Stimulated activated CD8-positive, alpha-beta memory T cell treated with anti-CD3 and anti-CD28 coated beads, Interleukin-4, amount 100 ng/mL, for 1 hour (primary cell): ENCODE data around the gene ARSG.
"Not testable (repeated sequence)": the region's sequence is repeated elsewhere in the genome, so short reads cannot be mapped to it uniquely, and the experiment has no call there.

Source experiments
- DNase-seq, 2 donors: peaks; one replicate each; pipeline ENCODE4 v3.0.0-alpha.2; 2020; ENCODE audit warnings: low read depth in 2 of 2, low spot score in 1 of 2

ARSG gene

DNA sequence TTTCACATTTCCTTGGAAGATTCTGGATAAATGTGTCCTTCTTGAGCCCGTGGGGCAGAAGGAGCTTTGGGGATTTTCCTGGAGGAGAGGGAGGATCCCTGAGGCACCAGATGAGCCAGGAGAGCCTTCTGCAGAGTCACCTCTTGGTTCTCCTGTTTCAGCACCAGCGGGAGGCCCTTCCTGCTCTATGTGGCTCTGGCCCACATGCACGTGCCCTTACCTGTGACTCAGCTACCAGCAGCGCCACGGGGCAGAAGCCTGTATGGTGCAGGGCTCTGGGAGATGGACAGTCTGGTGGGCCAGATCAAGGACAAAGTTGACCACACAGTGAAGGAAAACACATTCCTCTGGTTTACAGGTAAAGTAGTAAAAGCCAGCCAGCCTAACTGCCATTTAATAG, 77.1 kb downstream of the ARSG start:
- DNase-seq: no peak

DNA sequence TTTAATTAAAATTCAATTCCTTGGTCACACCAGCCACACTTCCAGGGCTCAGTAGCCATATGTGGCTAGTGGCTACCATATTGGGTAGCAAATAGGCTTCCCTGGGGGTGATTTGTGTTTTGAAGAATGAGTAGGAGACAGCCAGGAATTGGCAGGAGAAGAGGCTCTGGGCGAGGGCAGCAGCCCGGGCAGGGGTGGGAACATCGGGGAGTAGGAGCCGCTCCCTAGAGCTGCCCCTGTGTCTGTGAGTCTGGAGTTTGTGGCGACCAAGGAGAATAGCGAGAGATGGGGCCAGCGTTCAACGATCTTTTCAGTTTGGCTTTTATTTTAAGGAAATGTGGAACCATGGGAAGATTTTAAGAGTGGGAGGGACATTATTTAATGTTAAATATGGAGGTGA, 84.3 kb downstream of the ARSG start:
- no peak for DNase-seq

- not testable (repeated sequence) for DNase-seq
Measured at GRCh38 chr17:68376178-68376577, 84.9 kb downstream of the ARSG start.

DNA sequence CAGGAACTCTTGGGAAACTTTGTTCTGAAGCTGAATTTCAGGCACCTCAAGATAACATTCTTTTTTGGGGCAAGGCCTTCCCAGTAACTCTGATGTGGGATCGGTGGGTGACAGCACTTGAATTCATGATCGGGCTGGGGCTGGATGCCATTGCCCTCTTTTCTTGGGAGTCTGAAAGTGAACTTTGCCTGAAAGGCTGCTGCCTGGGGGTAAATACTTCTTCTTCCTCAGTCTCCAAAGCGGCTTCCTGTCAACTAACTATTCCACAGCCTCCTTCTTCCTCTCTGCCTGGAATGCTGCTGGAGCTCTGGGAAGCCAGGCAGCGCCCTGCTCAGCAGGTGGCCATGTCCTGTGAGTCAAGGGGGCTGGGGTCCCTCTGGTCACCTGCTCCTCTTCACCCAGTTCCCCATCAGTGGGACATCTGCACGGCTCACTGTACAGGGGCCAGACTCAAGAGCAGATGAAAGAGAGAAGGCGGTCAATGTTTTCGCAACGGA, 86.5 kb downstream of the ARSG start:
- no peak for DNase-seq

- DNase-seq: no peak
Measured at GRCh38 chr17:68378268-68379176, 87.2 kb downstream of the ARSG start.

DNA sequence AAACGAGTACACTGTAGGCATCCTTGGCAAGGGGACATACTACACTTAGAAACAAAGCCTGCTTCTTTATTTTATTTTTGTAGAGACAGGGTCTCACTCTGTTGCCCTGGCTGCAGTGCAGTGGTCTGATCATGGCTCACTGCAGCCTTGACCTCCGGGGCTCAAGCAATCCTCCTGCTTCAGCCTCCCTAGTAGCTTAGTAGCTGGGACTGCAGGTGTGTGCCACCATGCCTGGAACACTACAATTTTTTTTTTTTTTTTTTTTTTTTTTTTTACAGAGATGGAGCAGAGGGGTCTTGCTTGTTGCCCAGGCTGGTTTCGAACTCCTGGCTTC, 87.8 kb downstream of the ARSG start:
- DNase-seq: no peak

DNA sequence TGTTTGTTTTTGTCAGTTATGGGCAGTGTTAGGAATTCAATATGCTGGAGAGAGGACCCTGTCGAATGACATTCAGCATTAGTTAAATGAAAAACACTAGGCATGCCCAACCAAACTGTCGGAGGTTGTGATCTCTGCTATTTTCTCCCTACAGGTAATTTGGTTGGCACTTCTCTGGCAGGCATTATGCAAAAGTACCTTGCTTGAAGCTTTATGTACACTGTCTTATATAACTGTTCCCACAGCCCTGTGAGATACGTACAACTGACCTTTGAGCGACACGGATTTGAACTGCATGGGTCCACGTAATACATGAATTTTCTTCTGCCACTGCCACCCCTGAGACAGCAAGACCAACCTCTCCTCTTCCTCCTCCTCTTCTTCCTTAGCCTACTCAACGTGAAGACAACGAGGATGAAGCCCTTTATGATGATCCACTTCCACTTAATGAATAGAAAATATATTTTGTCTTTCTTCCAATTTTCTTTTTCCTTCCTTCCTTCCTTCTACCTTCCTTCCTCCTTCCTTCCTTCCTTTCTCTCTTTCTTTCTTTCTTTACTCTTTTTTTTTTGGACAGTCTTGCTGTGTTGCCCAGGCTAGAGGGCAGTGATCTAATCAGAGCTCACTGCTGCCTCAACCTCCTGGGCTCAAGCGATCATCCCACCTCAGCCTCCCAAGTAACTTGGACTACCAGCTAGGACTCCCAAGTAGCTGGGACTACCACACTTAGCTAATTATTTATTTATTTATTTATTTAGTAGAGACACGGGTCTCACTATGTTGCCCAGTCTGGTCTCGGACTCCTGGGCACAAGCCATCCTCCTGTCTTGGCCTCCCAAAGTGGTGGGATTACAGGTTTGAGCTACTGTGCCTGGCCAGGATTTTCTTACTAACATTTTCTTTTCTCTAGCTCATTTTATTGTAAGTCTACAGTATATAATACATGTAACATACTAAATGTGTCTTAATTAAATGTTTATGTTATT, 88.7 kb downstream of the ARSG start:
- DNase-seq: no peak

GRCh38 chr17:68381076-68381900, 90.0 kb downstream of the ARSG start:
- no peak for DNase-seq

GRCh38 chr17:68382582-68383085, 91.3 kb downstream of the ARSG start:
- no peak for DNase-seq

DNA sequence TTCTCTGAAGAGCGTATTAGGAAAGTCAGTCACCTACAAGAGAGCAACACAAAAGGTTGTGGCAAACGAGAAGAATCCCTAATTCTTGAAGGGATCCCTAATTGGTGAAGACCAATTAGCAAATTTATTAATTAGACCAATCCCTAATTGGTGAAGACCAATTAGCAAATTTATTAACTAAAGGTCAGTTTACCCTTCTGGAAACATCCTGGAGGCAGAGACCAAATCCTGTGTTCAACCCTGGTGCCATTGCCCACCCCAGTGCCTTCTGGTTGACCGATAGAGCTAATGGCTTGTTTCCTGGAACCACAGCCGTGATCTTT, 91.8 kb downstream of the ARSG start:
- no peak for DNase-seq

DNA sequence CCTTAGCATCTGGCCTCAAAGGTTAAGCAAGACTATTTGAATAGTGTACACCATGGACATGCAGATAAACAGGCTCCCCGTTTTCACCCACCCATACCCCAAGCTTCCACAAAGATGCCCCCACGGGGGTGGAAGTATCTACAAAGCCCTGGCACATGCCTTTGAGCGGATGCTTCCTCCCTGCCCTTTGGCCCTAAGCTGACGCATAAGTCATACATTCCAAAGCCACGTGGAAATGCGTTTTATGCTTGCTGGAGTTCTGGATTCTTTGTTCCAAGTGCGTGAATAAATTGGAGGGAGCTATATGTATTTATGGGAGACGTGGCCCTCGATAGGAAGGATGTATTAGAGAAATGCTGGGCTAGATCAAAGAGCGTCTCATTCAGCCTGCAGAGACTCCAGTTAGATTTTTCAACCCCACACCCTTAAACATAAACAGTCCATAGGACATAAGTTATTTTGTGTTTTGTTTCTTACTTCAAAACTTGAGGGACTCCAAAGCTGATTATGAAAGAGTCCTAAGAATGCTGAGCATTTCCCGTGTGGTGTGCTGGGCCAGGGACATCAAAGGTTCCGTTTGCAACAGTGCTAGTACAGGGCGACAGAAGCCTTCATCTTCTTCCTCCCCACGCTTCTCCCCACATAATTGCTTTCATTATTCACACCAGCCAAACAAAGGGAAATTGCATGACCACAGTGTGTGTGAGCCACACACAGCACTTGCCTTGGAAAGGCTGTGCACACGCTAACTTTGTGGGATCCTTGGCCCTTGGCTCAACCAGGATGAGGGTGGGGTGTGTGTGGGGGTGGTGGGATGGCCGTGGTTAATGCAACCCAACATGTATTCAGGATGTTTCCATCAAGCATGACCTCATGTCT, 92.4 kb downstream of the ARSG start:
- DNase-seq: no peak

DNA sequence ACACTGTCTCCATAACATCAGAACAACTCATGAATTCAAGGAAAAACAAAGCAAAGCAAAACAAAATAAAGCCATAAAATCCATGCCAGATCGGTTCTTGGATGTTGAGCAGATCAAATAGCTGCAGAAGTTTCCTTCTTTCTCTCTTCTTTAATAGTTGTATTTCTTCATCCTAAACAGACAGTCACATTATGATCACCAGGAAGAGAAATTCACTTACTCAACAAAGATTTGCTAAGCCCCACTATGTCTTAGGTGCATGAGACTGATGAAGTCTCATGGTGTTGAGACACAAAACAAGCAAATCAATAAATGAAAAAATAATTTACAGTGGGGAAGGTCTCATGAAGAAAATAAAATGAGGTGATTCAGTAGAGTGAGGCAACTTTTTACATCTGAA, 93.2 kb downstream of the ARSG start:
- DNase-seq: no peak

GRCh38 chr17:68384941-68385340, 93.6 kb downstream of the ARSG start:
- no peak for DNase-seq

DNA sequence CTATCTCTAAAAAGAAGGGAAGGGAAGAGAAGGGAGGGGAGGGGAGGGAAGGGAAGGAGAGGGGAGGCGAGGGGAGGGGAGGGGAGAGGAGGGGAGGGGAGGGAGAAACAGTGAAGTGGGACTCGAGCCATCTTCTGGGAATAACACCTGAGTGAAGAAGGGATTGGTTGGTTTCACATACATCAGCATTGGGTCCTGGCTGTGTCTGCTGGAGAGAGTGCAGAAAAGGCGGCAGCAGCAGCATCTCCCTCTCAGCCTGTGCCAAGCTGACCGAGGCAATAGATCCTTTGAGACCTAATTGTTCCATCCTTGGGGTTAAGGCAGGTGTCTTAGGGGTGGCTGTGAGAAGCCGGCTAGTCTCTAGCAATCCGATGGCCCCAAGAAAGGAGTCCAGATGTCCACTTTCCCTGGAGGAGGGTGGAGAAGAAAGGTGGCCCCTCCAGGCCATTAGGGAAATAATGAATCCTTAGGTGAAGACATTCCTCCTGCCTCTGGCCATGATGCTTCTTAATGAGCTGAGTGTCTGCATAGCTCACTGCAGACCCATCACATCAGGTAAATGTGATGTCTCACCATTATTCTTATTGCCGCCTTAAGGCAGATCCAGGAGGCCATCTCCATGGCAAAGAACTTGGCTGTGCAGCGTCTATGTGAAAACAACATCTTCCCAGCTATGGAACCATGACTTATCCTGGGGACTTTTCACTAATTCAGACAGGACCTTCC, 94.4 kb downstream of the ARSG start:
- DNase-seq: no peak

DNA sequence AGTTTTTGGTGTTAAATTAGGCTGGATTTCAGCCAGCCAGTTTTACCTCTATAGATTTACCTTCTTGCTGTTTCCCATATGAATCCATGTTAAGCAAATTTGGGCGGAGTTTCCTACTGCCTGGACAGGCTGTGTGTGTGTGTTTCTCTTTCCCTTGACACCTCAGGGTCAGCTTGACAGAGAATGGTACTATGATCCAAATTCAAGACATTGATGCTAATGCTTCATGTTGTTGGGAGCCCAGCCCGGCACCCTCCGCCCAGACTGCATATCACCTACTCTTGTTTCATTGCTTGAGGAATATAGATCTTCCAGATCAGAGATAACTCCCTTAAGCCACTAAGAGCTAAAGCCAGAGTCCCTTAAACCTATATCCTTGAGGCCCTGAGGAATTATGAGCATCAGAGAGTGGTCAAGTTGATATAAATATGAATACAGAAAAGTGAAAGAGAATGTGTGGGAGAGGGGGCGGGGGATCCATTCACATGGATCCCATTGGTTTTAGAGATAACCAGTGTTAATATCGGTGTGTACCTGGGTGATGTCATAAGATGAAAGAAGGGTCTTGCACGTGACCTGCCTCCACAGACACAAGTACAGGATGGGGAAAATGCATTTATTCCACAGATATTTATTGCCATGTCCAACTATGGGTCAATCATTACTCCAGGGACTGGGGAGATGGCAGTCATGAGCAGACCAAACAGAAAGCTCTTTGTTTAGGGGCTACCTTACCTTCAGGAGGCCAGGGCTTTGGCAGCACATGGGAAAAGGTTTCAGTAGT, 96.3 kb downstream of the ARSG start:
- DNase-seq: no peak

GRCh38 chr17:68389041-68389440, 97.7 kb downstream of the ARSG start:
- no peak for DNase-seq

- DNase-seq: no peak
Measured at GRCh38 chr17:68390888-68391545, 99.7 kb downstream of the ARSG start.
